ENCODE measurements around the gene MAN1A1. TPM values are rescaled to one million over a fixed set of nuclear protein-coding genes. Genes with fewer than 3 reads are reported as not detected.

Gene MAN1A1
- total and polyA plus RNA-seq, 2 experiments from 2014 or later = 2.0 to 8.7 TPM

GRCh38 chr6:119333707-119334295 lies 15.8 kb downstream of the MAN1A1 start:
- ATAC-seq (peak; percentile 80), DNase-seq (ENCODE audit: low spot score) (peak; percentile 65)
- no peak overlapping the region for H3K27ac Mint-ChIP-seq
- TF ChIP-seq ZNF114 (CRISPR knock-in tag; IDR thresholded peaks at IDR 0.05) = no peak
- TF ChIP-seq REST (IDR thresholded peaks at IDR 0.05; ENCODE audit: unreplicated experiment) = no peak
- TF ChIP-seq STAT1 (IDR thresholded peaks at IDR 0.05; ENCODE audit: unreplicated experiment) = no peak
- TF ChIP-seq, protein P1, sequence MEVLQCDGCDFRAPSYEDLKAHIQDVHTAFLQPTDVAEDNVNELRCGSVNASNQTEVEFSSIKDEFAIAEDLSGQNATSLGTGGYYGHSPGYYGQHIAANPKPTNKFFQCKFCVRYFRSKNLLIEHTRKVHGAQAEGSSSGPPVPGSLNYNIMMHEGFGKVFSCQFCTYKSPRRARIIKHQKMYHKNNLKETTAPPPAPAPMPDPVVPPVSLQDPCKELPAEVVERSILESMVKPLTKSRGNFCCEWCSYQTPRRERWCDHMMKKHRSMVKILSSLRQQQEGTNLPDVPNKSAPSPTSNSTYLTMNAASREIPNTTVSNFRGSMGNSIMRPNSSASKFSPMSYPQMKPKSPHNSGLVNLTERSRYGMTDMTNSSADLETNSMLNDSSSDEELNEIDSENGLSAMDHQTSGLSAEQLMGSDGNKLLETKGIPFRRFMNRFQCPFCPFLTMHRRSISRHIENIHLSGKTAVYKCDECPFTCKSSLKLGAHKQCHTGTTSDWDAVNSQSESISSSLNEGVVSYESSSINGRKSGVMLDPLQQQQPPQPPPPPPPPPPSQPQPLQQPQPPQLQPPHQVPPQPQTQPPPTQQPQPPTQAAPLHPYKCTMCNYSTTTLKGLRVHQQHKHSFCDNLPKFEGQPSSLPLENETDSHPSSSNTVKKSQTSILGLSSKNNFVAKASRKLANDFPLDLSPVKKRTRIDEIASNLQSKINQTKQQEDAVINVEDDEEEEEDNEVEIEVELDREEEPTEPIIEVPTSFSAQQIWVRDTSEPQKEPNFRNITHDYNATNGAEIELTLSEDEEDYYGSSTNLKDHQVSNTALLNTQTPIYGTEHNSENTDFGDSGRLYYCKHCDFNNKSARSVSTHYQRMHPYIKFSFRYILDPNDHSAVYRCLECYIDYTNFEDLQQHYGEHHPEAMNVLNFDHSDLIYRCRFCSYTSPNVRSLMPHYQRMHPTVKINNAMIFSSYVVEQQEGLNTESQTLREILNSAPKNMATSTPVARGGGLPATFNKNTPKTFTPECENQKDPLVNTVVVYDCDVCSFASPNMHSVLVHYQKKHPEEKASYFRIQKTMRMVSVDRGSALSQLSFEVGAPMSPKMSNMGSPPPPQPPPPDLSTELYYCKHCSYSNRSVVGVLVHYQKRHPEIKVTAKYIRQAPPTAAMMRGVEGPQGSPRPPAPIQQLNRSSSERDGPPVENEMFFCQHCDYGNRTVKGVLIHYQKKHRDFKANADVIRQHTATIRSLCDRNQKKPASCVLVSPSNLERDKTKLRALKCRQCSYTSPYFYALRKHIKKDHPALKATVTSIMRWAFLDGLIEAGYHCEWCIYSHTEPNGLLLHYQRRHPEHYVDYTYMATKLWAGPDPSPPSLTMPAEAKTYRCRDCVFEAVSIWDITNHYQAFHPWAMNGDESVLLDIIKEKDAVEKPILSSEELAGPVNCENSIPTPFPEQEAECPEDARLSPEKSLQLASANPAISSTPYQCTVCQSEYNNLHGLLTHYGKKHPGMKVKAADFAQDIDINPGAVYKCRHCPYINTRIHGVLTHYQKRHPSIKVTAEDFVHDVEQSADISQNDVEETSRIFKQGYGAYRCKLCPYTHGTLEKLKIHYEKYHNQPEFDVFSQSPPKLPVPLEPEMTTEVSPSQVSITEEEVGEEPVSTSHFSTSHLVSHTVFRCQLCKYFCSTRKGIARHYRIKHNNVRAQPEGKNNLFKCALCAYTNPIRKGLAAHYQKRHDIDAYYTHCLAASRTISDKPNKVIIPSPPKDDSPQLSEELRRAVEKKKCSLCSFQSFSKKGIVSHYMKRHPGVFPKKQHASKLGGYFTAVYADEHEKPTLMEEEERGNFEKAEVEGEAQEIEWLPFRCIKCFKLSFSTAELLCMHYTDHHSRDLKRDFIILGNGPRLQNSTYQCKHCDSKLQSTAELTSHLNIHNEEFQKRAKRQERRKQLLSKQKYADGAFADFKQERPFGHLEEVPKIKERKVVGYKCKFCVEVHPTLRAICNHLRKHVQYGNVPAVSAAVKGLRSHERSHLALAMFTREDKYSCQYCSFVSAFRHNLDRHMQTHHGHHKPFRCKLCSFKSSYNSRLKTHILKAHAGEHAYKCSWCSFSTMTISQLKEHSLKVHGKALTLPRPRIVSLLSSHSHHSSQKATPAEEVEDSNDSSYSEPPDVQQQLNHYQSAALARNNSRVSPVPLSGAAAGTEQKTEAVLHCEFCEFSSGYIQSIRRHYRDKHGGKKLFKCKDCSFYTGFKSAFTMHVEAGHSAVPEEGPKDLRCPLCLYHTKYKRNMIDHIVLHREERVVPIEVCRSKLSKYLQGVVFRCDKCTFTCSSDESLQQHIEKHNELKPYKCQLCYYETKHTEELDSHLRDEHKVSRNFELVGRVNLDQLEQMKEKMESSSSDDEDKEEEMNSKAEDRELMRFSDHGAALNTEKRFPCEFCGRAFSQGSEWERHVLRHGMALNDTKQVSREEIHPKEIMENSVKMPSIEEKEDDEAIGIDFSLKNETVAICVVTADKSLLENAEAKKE (CRISPR knock-in tag; IDR thresholded peaks at IDR 0.05) = no peak
- TF ChIP-seq EZH2phosphoT487 (IDR thresholded peaks at IDR 0.05; ENCODE audit: unreplicated experiment) = no peak
- TF ChIP-seq, protein P2, sequence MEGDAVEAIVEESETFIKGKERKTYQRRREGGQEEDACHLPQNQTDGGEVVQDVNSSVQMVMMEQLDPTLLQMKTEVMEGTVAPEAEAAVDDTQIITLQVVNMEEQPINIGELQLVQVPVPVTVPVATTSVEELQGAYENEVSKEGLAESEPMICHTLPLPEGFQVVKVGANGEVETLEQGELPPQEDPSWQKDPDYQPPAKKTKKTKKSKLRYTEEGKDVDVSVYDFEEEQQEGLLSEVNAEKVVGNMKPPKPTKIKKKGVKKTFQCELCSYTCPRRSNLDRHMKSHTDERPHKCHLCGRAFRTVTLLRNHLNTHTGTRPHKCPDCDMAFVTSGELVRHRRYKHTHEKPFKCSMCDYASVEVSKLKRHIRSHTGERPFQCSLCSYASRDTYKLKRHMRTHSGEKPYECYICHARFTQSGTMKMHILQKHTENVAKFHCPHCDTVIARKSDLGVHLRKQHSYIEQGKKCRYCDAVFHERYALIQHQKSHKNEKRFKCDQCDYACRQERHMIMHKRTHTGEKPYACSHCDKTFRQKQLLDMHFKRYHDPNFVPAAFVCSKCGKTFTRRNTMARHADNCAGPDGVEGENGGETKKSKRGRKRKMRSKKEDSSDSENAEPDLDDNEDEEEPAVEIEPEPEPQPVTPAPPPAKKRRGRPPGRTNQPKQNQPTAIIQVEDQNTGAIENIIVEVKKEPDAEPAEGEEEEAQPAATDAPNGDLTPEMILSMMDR (conservative IDR thresholded peaks at IDR 0.05; ENCODE audit: low read depth in 2 of 2) = peak; percentile 66 to 74
- no peaks in the 10 kb centered on the region for H3K36me3 Mint-ChIP-seq (ENCODE audit: low read depth)
- Histone ChIP-seq H3K36me3 (ENCODE audit: insufficient read depth) (no peaks in the 10 kb centered on the region), H3K27ac (ENCODE audit: low read depth) (no peak overlapping the region), H4K20me1 (replicated peaks; ENCODE audit: insufficient read depth) (no peaks in the 10 kb centered on the region), H3K9me2 (ENCODE audit: insufficient read depth) (no peaks in the 10 kb centered on the region), H3K79me2 (replicated peaks; ENCODE audit: insufficient read depth) (no peaks in the 10 kb centered on the region), H3K4me3 (no peak overlapping the region), H3K27me3 (ENCODE audit: insufficient read depth) (no peaks in the 10 kb centered on the region), H2AFZ (no peak overlapping the region), H3K4me2 (no peak overlapping the region), H3F3A (replicated peaks; ENCODE audit: low read depth) (no peaks in the 10 kb centered on the region), H3K4me1 (ENCODE audit: insufficient read depth) (peaks cover 17% of the 10 kb centered on the region)
- H3K4me1 Mint-ChIP-seq = peaks cover 12% of the 10 kb centered on the region
- H3K27me3 Mint-ChIP-seq (ENCODE audit: insufficient read depth, low read depth, poor library complexity) = no peaks in the 10 kb centered on the region
- no peak overlapping the region for H3K4me3 Mint-ChIP-seq
- no peaks in the 10 kb centered on the region for H3K9me3 Mint-ChIP-seq
